Spleen (tissue), 11 donors: Measurements from ENCODE around the gene GJA1. TPM values are rescaled to one million over a fixed set of nuclear protein-coding genes. Genes with fewer than 3 reads are reported as not detected.
"Not testable (repeated sequence)": the region's sequence is repeated elsewhere in the genome, so short reads cannot be mapped to it uniquely, and the experiment has no call there.

Experiments used
- DNase-seq: peaks from one replicate; pipeline ENCODE4 v3.0.0-alpha.2; 2020
- H3K27ac ChIP-seq, 8 donors: fragments of 200-600 bp; sonication (generic) in 7 of 8; 1 replicate in 4 of 8; 2 replicates in 4 of 8; pipeline versions ENCODE4 v1.5.0 to v1.8.0; 2016 to 2021; ENCODE audit warnings: inconsistent platforms in 4 of 8, mild to moderate bottlenecking in 4 of 8, moderate library complexity in 1 of 8
- H3K27me3 ChIP-seq, 7 donors: fragments of 200-600 bp; sonication (generic) in 6 of 7; replicated peaks in 1 of 7; 1 replicate in 4 of 7; 2 replicates in 3 of 7; pipeline versions ENCODE4 v1.5.0 to v1.8.0; 2016 to 2021; ENCODE audit warnings: inconsistent platforms in 3 of 7, mild to moderate bottlenecking in 1 of 7
- H3K36me3 ChIP-seq, 6 donors: fragments of 200-600 bp; sonication (generic) in 5 of 6; 1 replicate in 4 of 6; 2 replicates in 2 of 6; pipeline versions ENCODE4 v1.5.0 to v1.8.0; 2016 to 2021; ENCODE audit warnings: inconsistent platforms in 2 of 6
- H3K4me1 ChIP-seq, 6 donors: fragments of 200-600 bp; sonication (generic) in 5 of 6; 1 replicate in 3 of 6; 2 replicates in 3 of 6; pipeline versions ENCODE4 v1.5.0 to v1.8.0; 2016 to 2021; ENCODE audit warnings: inconsistent platforms in 3 of 6
- H3K4me3 ChIP-seq, 8 donors: fragments of 200-600 bp; sonication (generic) in 7 of 8; 1 replicate in 4 of 8; 2 replicates in 4 of 8; pipeline versions ENCODE4 v1.5.0 to v1.8.0; 2016 to 2021; ENCODE audit warnings: inconsistent platforms in 4 of 8, mild to moderate bottlenecking in 4 of 8, moderate library complexity in 2 of 8
- H3K9me3 ChIP-seq, 8 donors: fragments of 200-600 bp; sonication (generic) in 7 of 8; 1 replicate in 4 of 8; 2 replicates in 4 of 8; pipeline versions ENCODE4 v1.5.0 to v1.8.0; 2016 to 2021; ENCODE audit warnings: inconsistent platforms in 4 of 8
- CTCF ChIP-seq, 11 experiments: fragments of 200-600 bp in 7 of 11; fragments of 450-650 bp in 4 of 11; sonication (generic) in 4 of 11; IDR thresholded peaks in 8 of 11; conservative IDR thresholded peaks in 3 of 11; 1 replicate in 7 of 11; 2 replicates in 4 of 11; pipeline versions ENCODE4 v1.4.0 to v1.8.0; 2016 to 2021; ENCODE audit warnings: antibody characterized with exemption in 11 of 11, inconsistent platforms in 4 of 11, mild to moderate bottlenecking in 1 of 11
- POLR2A ChIP-seq, 3 donors: fragments of 450-650 bp; IDR thresholded peaks; one replicate each; pipeline ENCODE4 v1.5.1; 2017; ENCODE audit warnings: antibody characterized with exemption in 3 of 3, mild to moderate bottlenecking in 1 of 3
- POLR2AphosphoS5 ChIP-seq, 3 donors: sonication (generic); formaldehyde crosslinking; IDR thresholded peaks; one replicate each; pipeline ENCODE4 v1.5.1; 2017; ENCODE audit warnings: antibody characterized with exemption in 3 of 3
- WGBS, 5 donors: extraction: QIAGEN DNeasy Blood & Tissue Kit in 3 of 5; methylation state at CpG; one replicate each; pipeline versions ENCODE4 v1.1.5 to v1.1.7; 2013 to 2018; 5-methylcytosine and 5-hydroxymethylcytosine counted together
- intact Hi-C: fragments of 100-400 bp; cut with DNase I; formaldehyde crosslinking; loops from one replicate; pipeline ENCODE4 v1.15.0; 2023; ENCODE audit warnings: low total_unique reads
- polyA plus RNA-seq, 3 donors: library from polyadenylated mRNA; stranded (reverse); fragments of 200-250 nt; gene quantifications; one replicate each; pipeline ENCODE4 v1.2.1, GENCODE V29; 2013
- total RNA-seq, 7 donors: library from RNA; depleted of rRNA in 3 of 7; stranded (reverse); fragments of >200 nt in 3 of 7; fragmentation: NEBNext Ultra II Directional in 4 of 7; extraction: Animal tissue kit (Norgen Biotek cat#: 25700) in 4 of 7; gene quantifications; one replicate each; pipeline versions ENCODE4 v1.1.0 to v1.2.1, GENCODE V29; 2016 to 2021
- donor health status: healthy with polysubstance abuse.
- donor health status: DM: no; HTN: no; CAD: no; lungs with moderate emphysema.
- donor health status: DM: no; HTN: no; CAD: no.
- donor health status: Bipolar disorder and iron deficiency.
- donor health status: healthy.
- donor health status: DM: no; HTN: no; CAD: no.
- donor health status: DM: yes; HTN: yes; CAD: no.

Gene GJA1
- total and polyA plus RNA-seq, 10 donors = 1.3 to 8.1 (median 3.2) TPM

- 75 to 88% (median 84%) methylated on average over 3 of the region's 3 CpGs for WGBS, 5 donors
- Histone ChIP-seq H3K27ac (no peak overlapping the region), H3K36me3 (no peaks in the 10 kb centered on the region), H3K27me3 (no peaks in the 10 kb centered on the region), H3K4me1 (no peaks in the 10 kb centered on the region), H3K4me3 (no peak overlapping the region), H3K9me3 (no peaks in the 10 kb centered on the region)
- intact Hi-C loops = no loop called here
- TF ChIP-seq POLR2A (IDR thresholded peaks at IDR 0.05) (no peak), POLR2AphosphoS5 (IDR thresholded peaks at IDR 0.05) (no peak), CTCF (IDR thresholded peaks at IDR 0.05 in 8 of 11, conservative IDR thresholded peaks at IDR 0.05 in 3 of 11) (no peak)
- no peak for DNase-seq
These were observed 8.8 kb upstream of the GJA1 start for GRCh38 chr6:121426686-121427085.

DNA sequence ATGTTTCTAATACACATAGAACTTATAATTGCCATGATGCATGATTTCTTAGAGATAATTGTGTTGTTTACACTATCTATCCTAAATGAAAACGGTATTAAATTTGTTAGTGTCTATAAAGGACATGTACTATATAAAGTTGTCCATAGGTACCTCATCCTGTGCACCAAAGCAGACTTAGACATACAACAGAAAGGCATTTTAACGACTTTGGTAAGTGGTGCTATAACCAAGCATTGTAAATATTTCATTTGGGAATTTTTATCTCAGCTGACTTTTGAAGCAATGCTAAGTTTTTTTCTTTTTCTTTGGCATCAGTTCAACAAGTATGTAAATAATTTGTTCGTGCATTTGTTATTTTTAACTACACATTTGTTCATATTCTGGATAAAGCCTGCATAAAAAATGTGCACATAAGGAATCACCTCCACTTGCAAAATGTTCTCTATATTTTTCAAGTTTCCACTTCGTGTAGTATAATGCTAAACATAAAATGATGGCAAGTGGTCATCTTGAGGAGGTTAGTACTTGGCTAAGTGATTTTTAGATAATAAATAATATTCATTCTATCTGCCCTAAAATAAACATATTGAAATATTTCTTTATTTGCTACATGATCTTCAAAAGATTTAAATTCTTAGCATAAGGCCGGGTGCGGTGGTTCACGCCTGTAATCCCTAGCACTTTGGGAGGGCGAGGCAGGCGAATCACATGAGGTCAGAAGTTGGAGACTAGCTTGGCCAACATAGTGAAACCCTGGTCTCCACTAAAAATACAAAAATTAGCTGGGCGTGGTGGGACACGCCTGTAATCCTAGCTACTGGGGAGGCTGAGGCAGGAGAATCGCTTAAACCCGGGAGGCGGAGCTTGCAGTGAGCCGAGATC lies 6.3 kb upstream of the GJA1 start:
- no peaks in the 10 kb centered on the region for H3K4me1 ChIP-seq
- no peak overlapping the region for H3K4me3 ChIP-seq
- no peak for DNase-seq
- no peaks in the 10 kb centered on the region for H3K36me3 ChIP-seq
- H3K9me3 ChIP-seq = no peaks in the 10 kb centered on the region
- H3K27ac ChIP-seq = no peak overlapping the region
- intact Hi-C loops = no loop called here
- 84 to 92% (median 87%) methylated on average over 15 of the region's 15 CpGs for WGBS, 5 donors
- H3K27me3 ChIP-seq = peaks cover 0 to 3% (median 0%) of the 10 kb centered on the region in 7 donors
- TF ChIP-seq POLR2AphosphoS5 (IDR thresholded peaks at IDR 0.05) = no peak
- TF ChIP-seq POLR2A (IDR thresholded peaks at IDR 0.05) = no peak
- TF ChIP-seq CTCF (IDR thresholded peaks at IDR 0.05 in 8 of 11, conservative IDR thresholded peaks at IDR 0.05 in 3 of 11) = no peak

- peak in 8 of 11 experiments; percentile 11 to 53 (median 36) for TF ChIP-seq CTCF (IDR thresholded peaks at IDR 0.05 in 8 of 11, conservative IDR thresholded peaks at IDR 0.05 in 3 of 11)
- TF ChIP-seq POLR2AphosphoS5 (IDR thresholded peaks at IDR 0.05) = no peak
- no peak for TF ChIP-seq POLR2A (IDR thresholded peaks at IDR 0.05)
- H3K27ac ChIP-seq = no peak overlapping the region
- H3K4me3 ChIP-seq = no peak overlapping the region
- no peaks in the 10 kb centered on the region for H3K9me3 ChIP-seq
- H3K4me1 ChIP-seq = peaks cover 0 to under 1% (median 0%) of the 10 kb centered on the region in 6 donors
- 58 to 69% (median 67%) methylated on average over 10 of the region's 10 CpGs for WGBS, 5 donors
- no peaks in the 10 kb centered on the region for H3K36me3 ChIP-seq
- H3K27me3 ChIP-seq = peaks cover 0 to 13% (median 0%) of the 10 kb centered on the region in 7 donors
- DNase-seq = no peak
- intact Hi-C loops = loop anchor here (2.0 to 5.0 kb wide), 2 partner anchors 418 to 602 kb away; no protein-coding TSS in a partner anchor
These were observed 4.7 kb upstream of the GJA1 start for GRCh38 chr6:121430514-121431460.

DNA sequence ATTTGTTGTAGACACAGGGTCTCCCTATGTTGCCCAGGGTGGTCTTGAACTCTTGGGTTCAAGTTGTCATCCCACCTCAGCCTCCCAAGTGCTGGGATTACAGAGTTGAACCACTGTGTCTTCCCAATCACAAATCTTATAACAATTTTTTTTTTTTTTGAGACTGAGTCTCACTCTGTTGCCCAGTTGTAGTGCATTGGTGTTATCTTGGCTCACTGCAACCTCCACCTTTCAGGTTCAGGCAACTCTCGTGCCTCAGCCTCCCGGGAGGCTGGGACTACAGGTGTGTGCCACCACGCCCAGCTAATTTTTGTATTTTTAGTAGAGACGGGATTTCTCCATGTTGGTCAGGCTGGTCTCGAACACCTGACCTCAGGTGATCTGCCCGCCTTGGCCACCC lies 3.7 kb upstream of the GJA1 start:
- 87 to 97% (median 93%) methylated on average over 6 of the region's 6 CpGs for WGBS, 5 donors

More for the DNA sequence above, 3.7 kb upstream of the GJA1 start:
- not testable (repeated sequence) for H3K27ac ChIP-seq, DNase-seq, H3K4me3 ChIP-seq, H3K36me3 ChIP-seq, H3K9me3 ChIP-seq
- intact Hi-C loops = loop anchor here (2.0 to 5.0 kb wide), 2 partner anchors 417 to 601 kb away; no protein-coding TSS in a partner anchor
- H3K4me1 ChIP-seq = peaks cover 0 to 10% (median 2%) of the 10 kb centered on the region in 6 donors
- H3K27me3 ChIP-seq = peaks cover 0 to 23% (median 8%) of the 10 kb centered on the region in 7 donors
